Measurements from ENCODE around the gene RAVER1. TPM values are rescaled to one million over a fixed set of nuclear protein-coding genes. Genes with fewer than 3 reads are reported as not detected.

Gene RAVER1
- total RNA-seq, 1 donor from 2014 or later, result 25.4 TPM

DNA sequence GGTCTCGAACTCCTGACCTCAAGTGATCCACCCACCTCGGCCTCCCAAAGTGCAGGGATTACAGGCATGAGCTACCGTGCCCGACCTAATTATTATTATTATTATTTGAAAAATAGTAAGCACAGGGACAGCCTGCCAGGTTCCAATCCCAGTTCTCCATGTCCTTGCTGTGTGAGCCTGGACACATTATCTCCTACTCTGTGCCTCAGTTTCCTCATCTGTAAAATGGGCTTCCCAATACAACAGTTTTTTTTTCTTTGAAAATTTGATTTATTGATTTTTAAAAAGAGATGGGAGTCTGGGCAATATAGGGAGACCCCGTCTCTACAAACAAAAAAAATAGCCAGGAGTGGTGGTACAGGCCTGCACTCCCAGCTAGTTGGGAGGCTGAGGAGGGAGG lies 27.0 kb downstream of the RAVER1 start:
- TF ChIP-seq, protein P1, sequence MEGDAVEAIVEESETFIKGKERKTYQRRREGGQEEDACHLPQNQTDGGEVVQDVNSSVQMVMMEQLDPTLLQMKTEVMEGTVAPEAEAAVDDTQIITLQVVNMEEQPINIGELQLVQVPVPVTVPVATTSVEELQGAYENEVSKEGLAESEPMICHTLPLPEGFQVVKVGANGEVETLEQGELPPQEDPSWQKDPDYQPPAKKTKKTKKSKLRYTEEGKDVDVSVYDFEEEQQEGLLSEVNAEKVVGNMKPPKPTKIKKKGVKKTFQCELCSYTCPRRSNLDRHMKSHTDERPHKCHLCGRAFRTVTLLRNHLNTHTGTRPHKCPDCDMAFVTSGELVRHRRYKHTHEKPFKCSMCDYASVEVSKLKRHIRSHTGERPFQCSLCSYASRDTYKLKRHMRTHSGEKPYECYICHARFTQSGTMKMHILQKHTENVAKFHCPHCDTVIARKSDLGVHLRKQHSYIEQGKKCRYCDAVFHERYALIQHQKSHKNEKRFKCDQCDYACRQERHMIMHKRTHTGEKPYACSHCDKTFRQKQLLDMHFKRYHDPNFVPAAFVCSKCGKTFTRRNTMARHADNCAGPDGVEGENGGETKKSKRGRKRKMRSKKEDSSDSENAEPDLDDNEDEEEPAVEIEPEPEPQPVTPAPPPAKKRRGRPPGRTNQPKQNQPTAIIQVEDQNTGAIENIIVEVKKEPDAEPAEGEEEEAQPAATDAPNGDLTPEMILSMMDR (IDR thresholded peaks at IDR 0.05), result no peak
- intact Hi-C loops (cut with DNase I), result no loop called here
- Histone ChIP-seq H3K4me1 (no peaks in the 10 kb centered on the region), H3K27ac (no peak overlapping the region), H3K9me3 (no peaks in the 10 kb centered on the region), H3K27me3 (no peaks in the 10 kb centered on the region), H3K36me3 (no peaks in the 10 kb centered on the region), H3K4me3 (no peak overlapping the region)
- ATAC-seq (no peak), DNase-seq (no peak)

GRCh38 chr19:10305139-10305806 lies 28.1 kb downstream of the RAVER1 start:
- Histone ChIP-seq H3K4me3 (no peak overlapping the region), H3K27me3 (no peaks in the 10 kb centered on the region), H3K9me3 (no peaks in the 10 kb centered on the region), H3K36me3 (no peaks in the 10 kb centered on the region), H3K4me1 (no peaks in the 10 kb centered on the region), H3K27ac (no peak overlapping the region)
- intact Hi-C loops (cut with DNase I), result no loop called here
- TF ChIP-seq, protein P1 (IDR thresholded peaks at IDR 0.05), result no peak
- peak; percentile 90 for ATAC-seq
- peak; percentile 82 for DNase-seq

DNA sequence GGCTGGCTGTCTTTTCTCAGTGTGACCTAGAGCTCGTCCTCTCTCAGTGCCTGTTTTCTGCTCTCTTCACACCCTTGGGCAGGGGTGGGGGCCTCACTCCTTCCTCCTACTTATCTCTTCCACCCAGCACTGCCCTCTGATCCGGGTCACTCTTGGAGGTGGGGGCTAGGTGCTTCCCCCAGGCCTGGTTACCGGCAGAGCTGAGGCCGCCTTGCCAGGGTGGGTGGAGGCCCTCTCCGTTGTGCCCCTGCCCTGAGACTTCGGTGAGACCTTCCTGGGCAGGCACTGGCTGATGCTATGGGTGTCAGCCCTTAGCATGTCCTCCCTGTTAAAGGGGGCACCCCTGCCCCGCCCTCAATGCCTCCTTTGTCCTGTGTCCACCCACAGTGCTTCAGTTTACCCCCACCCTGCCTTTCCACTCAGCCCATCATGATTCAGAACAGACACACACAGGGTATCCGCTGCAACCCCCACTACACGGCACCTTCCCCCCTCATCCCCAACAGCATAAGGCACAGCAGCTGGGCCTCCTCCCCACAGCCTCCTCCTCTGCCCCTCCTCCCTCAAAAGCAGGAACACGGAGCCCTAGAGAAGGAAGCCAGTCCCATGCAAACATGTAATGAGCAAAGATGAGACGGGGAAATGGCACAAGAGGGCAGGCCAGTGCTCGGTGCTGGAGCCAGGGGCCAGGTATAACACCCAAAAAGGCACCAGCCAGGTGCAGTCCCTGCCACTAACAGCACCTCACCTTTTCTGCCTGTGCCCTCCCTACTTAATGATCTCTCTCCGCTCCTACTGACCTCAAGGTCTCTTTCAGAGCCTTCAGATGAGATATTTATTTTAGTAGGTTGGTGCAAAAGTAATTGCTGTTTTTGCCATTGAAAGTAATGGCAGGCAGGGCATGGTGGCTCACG lies 33.5 kb downstream of the RAVER1 start:
- DNase-seq (no peak), ATAC-seq (peak; percentile 51)
- H3K4me1 ChIP-seq, result peaks cover 11% of the 10 kb centered on the region
- no peak overlapping the region for H3K4me3 ChIP-seq
- no peaks in the 10 kb centered on the region for H3K9me3 ChIP-seq
- no peaks in the 10 kb centered on the region for H3K36me3 ChIP-seq
- intact Hi-C loops (cut with DNase I), result no loop called here
- H3K27me3 ChIP-seq, result peaks cover 5% of the 10 kb centered on the region
- TF ChIP-seq, protein P1 (IDR thresholded peaks at IDR 0.05), result no peak
- no peak overlapping the region for H3K27ac ChIP-seq

- peak overlapping the region; percentile 37 for H3K4me3 ChIP-seq
- no peak overlapping the region for H3K27ac ChIP-seq
- ATAC-seq (no peak), DNase-seq (no peak)
- H3K9me3 ChIP-seq, result no peaks in the 10 kb centered on the region
- intact Hi-C loops (cut with DNase I), result no loop called here
- H3K4me1 ChIP-seq, result peaks cover 28% of the 10 kb centered on the region
- H3K36me3 ChIP-seq, result no peaks in the 10 kb centered on the region
- H3K27me3 ChIP-seq, result peaks cover 29% of the 10 kb centered on the region
- TF ChIP-seq, protein P1 (IDR thresholded peaks at IDR 0.05), result no peak
Measured at GRCh38 chr19:10295847-10296591, 37.3 kb downstream of the RAVER1 start.

DNA sequence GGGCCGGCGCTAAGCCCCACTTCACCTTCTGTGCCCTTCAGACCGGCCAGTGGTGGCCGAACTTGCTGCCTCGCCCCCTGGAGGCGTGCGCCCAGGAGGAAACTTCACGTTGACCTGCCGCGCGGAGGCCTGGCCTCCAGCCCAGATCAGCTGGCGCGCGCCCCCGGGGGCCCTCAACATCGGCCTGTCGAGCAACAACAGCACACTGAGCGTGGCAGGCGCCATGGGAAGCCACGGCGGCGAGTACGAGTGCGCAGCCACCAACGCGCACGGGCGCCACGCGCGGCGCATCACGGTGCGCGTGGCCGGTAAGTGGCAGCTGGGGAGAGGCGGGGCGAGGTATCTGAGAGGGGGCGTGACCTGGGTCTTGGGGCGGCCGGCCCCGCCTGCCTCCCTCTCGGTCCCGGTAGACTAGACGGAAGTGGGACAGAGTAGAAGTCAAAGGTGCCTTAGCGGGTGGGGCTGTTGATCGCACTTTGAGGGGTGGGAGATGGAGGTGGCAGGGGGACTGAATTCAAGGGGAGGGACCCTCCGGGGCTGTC lies 38.0 kb downstream of the RAVER1 start:
- Histone ChIP-seq H3K36me3 (no peaks in the 10 kb centered on the region), H3K9me3 (no peaks in the 10 kb centered on the region), H3K27ac (no peak overlapping the region), H3K4me1 (peaks cover 35% of the 10 kb centered on the region), H3K4me3 (peak overlapping the region; percentile 37), H3K27me3 (peaks cover 34% of the 10 kb centered on the region)
- peak; percentile 89 for DNase-seq
- intact Hi-C loops (cut with DNase I), result no loop called here
- peak; percentile 64 for ATAC-seq
- TF ChIP-seq, protein P1 (IDR thresholded peaks at IDR 0.05), result peak; percentile 23

Data from upper lobe of right lung (tissue), 1 donor.